ENCODE measurements around the gene TMEM94.
"Not testable (repeated sequence)": the region's sequence is repeated elsewhere in the genome, so short reads cannot be mapped to it uniquely, and the experiment has no call there.

TMEM94 gene

DNA sequence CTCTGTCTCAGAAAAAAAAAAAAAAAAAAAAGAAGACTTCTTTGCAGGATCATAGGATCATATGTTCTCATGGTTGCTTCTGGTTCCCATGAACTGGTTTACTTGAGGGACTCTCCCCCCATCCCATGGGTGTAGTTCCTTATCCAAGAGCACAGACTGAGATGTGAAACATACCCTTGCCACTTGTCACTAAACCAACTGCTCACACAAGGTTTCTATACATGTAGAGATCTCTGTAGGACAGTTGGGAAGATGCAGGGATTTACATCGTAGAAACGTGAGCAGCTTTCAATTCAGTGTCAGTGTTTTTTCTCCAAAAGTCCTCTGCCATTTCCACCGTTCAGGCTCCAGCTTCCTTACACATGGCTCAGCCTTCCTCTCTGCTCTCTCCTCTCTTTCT lies 11.1 kb upstream of the TMEM94 start:
- DNase-seq (ENCODE audit: low spot score) (no peak), FAIRE-seq (no peak)

DNA sequence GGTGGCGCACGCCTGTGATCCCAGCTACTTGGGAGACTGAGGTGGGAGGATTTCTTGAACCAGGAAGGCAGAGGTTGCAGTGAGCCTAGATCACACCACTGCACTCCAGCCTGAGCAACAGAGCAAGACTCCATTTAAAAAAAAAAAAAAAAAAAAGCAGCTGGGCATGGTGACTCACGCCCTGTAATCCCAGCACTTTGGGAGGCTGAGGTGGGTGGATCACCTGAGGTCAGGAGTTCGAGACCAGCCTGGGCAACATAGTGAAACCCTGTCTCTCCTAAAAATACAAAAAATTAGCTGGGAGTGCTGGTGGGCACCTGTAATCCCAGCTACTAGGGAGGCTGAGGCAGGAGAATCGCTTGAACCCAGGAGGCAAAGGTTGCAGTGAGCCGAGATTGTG lies 10.5 kb upstream of the TMEM94 start:
- FAIRE-seq; DNase-seq (ENCODE audit: low spot score): not testable (repeated sequence)

DNA sequence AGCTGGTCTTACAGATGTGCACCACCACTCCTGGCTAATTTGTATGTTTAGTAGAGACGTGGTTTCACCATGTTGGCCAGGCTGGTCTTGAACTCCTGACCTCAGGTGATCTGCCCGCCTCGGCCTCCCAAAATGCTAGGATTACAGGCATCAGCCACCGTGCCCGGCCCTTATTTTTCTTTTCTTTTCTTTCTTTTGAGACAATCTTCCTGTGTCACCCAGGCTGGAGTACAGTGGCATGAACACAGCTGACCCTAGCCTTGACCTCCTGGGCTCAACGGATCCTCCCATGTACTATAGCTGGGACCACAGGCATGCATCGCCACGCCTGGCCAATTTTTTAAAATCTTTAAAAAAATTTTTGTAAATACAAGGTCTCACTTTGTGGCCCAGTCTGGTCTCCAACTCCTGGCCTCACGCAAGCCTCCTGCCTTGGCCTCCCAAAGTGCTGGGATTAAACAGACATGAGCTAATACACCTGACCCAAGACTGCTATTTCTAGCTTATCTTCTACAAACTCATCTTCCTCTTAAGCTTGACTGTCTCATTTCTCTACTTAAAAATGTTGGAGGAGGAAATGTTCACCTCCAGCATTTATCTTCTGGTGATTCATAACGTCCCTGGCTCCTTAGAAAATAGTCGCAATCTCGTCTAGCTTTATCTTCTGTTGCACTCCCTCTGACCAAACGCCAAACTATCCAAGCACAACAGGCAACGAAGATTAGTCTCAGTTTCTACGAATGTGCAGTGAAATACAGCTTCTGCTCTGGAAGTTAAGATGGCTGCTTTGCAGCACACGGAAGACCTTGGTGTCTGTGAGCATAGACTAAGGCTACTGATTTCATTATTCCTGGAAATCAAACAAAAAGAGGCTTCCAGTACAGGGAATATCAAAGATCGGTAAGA lies 8.2 kb upstream of the TMEM94 start:
- FAIRE-seq (no peak), DNase-seq (ENCODE audit: low spot score) (peak; percentile 44)

DNA sequence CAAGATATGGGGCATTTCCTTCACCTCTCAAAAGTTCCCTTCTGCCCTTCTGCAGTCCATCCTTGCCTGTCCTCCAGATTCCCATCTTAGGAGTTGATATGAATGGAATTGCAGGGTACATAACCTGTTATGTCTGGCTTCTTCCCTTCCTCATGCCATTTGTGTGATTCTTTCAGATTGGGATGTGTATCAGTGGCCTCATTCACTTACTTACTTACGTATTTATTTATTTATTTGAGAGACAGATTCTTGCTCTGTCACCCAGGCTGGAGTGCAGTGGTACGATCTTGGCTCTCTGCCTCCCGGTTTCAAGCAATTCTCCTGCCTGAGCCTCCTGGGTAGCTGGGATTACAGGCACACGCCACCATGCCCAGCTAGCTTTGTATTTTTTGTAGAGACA lies 6.2 kb upstream of the TMEM94 start:
- FAIRE-seq (no peak), DNase-seq (ENCODE audit: low spot score) (no peak)

DNA sequence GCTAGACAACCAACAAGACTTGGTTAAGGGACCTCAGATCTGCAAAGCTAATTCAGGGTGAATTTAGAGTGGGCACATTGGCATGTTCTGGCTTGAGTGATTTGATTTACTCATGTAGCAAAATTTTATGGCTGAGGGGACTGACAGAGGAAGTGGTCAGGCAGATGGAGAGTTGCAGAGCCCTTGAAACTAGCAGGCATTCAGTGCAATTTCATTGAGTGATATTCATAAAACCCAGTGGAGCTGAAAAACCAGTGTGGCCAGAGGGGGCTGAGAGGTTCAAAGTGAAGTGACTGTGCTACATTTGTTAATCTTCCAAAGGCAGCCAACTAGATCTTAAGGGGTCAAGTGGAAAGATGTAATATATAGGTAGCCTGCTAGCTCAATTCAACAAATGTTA lies 2.2 kb upstream of the TMEM94 start:
- DNase-seq (ENCODE audit: low spot score), result peak; percentile 91
- FAIRE-seq, result peak; percentile 91

DNA sequence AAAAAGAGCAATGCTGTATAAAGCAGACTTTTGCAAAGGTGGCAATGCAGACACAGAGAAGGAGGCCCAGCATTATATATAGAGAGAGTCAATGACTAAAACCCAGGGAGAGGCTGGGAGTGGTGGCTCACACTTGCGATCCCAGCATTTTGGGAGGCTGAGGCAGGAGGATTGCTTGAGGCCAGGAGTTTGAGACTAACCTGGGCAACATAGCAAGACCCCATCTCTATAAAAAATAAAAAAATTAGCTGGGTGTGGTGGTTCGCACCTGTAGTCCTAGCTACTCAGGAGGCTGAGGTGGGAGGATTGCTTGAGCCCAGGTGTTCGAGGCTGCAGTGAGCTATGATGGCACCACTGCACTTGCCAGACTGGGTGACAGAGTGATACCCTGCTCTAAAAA lies 1.8 kb upstream of the TMEM94 start:
- FAIRE-seq; DNase-seq (ENCODE audit: low spot score): not testable (repeated sequence)

DNA sequence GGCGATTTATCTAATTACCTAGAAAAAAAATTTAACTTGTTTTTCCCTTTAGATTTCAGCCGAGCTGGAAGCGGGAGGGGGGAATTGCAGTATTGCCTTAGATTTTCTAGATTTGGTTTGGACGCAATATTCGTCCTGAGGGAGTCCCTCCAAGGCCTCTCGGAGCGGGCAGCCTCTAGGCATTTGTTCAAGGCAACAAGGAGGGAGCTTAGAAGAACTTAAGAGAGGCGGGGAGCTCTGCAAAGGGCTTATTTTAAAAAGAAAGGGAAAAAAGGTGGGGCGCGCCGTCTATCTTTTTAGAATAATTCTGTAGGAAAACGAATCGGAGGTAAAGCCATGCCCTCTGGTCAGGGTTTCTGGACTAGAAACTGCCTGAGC lies 407 bp upstream of the TMEM94 start:
- FAIRE-seq (no peak), DNase-seq (ENCODE audit: low spot score) (no peak)

DNA sequence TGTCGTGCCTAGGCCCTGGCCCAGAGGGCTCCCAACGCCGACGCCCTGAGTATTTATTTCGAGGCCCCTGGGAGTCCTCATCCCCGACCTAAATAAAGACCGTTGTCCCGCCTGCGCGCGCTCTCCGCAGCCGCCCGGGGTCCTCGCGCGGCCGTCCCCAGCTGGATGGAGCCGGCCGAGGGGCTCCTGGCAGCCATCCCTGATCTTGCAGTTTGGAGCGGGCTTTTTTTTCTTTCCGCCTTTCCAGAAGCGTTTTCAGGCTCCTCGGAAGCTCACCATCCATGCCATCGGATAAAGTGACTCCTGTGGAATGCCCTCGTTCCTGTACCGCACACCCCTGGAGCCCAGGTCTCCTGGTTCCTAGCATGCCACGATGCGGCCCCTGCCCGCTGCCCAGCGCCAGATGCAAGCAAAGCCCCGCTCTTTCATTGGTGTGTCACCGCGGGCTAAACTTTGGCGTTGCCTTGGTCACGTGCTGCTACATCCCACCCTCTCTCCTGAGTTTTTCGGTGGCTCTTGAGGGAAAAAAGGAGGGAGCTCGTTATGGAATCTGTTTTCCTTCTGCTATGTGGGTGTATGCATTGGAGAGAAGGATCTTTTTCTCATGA lies 716 bp downstream of the TMEM94 start:
- FAIRE-seq (no peak), DNase-seq (ENCODE audit: low spot score) (no peak)

DNA sequence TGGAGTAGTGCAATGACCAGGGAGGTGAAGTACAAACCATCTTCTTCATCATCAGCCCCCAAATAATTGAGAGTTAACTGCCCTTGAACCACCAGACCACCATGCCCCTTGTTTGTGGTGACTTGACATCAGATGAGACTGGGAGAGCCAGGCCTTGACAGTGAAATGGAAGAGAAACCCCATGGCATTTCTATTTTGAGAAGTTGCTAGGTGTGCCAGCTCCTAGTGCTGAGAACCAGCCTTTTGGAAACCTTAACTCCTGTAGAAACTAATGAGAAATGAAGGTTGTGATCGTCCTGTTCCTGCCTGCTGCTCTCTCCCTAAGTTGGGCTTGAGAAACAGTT lies 2.8 kb downstream of the TMEM94 start:
- no peak for FAIRE-seq
- DNase-seq (ENCODE audit: low spot score), result no peak

DNA sequence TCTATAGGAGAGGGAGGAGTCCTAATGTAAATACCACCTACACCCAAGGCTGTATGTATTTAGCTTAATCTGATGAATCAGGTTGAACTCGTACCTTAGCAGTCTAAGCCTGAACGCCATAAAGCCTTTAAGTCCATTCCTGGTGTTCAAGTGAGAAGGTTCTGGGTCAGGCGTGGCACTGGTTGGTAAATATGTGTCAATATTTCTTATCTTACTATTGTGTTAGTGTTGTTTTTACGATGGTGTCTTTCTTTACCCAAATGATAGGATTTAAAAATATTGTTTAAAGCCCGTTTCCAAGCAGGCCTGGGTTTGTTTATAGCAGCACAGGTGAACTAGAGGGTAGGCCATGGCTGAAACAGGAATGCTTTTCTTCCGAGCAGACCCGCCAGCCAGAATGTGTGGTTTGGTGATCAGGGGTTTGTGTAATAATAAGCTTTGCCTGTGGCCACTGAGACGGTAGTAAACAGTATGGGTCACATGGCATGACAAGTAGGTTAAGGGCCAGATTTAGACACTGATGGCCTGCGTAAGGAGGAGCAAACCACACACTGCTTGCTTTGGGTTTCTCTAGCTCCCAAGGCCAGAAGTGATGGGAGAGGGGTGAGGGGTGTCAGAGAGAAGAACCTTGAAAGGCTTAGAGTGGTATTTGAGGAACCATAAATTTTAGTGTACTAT lies 3.3 kb downstream of the TMEM94 start:
- FAIRE-seq, result no peak
- DNase-seq (ENCODE audit: low spot score), result no peak

DNA sequence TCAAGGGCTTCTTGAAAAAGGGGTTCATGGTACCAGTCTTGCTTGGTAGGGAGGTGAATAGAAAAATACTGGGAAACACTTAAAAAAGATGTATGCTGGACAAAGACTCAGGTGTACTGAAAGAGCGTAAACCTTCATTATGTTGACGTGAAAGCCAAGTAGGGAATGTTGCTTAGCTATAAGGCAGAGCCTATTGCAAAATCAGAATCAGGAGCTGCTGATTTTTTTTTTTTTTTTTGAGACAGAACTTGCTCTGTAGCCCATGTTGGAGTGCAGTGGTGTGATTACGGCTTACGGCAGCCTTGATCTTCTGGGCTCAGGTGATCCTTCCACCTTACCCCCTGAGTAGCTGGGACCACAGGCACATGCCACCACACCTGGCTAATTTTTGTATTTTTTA lies 3.9 kb downstream of the TMEM94 start:
- FAIRE-seq, result no peak
- no peak for DNase-seq (ENCODE audit: low spot score)

DNA sequence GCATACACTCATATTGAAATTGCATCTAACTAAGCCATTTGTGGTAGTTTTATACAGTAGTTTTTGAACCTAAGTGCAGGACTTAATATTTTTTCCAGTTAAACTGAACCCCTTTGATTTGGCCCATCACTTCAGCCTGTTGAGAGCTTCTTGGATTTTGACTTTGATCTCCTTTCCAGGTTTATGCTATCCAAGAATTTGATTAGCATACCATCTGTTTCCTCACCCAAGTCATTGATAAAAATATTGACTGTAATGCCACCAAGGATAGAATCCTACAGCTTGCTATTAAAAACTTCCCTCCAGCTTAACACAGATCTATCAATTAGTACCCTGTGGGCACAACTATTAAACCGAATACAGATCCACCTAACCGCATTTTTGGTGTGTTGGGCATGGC lies 7.2 kb downstream of the TMEM94 start:
- DNase-seq (ENCODE audit: low spot score) (no peak), FAIRE-seq (no peak)

DNA sequence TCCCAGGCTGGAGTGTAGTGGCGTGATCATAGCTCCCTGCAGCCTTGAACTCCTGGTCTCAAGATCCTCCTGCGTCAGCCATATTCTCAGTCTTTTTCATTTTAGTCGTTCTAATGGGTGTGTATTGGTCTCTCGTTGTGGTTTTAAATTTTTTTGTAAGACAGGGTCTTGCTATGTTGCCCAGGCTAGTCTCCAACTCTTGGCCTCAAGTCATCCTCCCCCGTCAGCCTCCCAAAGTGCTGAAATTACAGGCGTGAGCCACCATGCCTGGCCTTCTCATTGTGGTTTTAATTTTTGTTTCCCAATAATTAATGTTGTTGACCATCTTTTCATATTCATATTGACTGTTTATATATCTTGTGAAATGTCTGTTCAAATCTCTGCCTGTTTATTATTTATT lies 8.6 kb downstream of the TMEM94 start:
- DNase-seq (ENCODE audit: low spot score) (no peak), FAIRE-seq (no peak)

DNA sequence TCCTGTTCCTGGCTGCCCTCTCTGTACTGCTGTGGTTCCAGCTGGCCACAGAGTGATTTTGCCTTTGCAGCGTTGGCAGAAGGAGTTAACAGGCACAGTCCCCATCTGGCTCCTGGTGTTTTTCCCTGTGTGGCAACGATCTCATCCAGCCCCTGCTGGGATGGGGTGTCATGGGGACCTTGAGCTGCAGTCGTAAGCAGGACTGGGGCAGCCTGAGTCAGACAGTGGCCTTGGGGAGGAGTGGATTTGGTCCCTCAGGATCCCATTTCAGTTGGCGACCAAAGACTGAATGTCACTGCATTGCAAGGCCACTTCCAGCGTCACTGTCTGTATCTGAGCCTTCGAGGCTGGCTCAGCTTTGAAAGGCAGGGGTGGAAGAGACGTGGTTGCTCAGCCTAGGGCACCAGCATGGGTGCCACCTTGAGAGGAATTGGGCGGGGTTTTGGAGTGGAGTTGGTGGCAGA lies 11.9 kb downstream of the TMEM94 start:
- no peak for DNase-seq (ENCODE audit: low spot score)
- no peak for FAIRE-seq

DNA sequence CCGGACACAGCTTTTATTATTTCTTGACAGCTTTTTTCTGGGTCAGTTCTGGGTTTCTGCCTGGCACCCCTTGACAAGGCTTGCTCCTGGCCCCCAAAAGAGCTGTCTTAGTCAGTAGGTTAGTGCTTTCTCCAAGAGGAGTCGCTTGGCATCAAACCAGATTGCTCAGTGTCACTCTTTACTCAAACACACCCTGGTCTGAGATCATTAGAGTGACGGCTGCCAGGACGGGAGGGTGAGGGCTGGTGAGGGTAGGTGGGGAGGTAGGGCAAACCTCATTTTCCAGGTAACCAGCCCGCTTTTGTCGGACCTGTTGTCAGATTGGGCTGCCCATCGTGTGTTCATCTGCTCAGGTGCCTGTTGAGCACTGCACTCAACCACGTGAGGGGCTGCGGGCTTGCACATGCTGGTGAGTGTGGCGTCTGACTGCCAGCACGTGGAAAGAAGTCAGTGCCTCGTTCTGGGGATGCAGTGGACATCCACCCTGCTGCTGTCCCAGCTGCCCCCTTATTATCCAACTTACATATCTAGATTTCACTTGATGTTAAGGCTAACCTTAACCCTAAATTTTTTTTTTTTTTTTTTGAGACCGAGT lies 12.4 kb downstream of the TMEM94 start:
- no peak for DNase-seq (ENCODE audit: low spot score)

DNA sequence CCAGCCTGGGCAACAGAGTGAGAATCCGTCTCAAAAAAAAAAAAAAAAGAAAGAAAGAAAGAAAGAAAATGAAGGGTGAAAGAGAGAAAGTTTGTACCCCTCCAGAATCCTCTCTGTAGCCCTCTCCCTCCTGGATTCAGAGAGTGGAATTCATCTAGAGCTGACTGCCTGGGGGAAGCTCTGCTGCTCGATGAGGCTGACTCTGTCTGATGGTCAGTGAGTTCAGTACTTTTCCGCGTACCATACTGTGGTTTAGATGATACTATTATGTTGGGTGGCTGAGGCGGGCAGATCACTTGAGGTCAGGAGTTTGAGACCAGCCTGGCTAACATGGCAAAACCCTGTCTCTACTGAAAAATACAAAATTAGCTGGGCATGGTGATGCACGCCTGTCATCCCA lies 14.8 kb downstream of the TMEM94 start:
- FAIRE-seq (no peak), DNase-seq (ENCODE audit: low spot score) (no peak)

More for the DNA sequence above, 12.4 kb downstream of the TMEM94 start:
- no peak for FAIRE-seq

DNA sequence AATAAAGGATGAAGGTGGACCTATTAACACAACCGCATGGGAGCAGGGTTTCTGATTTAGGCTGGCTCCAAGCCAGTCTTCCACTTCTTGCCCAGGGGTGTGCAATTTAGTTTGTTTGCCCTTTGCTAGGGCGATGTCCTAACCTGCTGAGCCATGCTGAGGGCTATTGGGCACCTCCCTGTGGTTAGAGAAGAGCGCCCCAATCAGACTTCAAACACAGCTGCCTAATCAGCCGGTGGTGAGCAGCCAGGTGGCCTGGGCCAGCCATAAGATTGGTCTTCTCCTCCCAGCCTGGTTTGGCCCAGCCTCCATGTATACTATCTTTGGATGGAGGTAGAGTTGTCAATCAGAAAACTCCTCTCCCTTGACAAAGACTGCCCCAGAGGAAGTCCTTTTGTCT lies 15.7 kb downstream of the TMEM94 start:
- FAIRE-seq (no peak), DNase-seq (ENCODE audit: low spot score) (no peak)

DNA sequence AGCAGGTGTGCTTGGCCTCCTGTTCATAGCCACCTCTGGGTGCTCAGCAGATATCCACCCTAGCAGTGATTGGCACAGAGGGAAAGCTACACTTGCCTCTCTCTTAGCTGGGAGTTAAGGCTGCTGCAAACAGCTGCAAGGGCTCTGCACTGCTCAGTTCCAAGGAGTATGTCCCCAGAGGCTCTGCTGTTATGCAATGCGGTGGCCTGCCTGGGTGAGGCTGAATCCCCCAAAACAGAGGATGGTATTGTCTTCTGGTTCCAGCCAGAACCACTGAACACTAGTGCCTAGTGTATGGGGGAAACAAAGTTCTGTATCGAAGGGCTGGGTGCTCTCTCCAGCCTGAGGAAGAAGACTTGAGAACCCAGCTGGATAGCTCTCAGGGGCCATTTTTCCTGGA lies 16.8 kb downstream of the TMEM94 start:
- DNase-seq (ENCODE audit: low spot score) (no peak), FAIRE-seq (no peak)

DNA sequence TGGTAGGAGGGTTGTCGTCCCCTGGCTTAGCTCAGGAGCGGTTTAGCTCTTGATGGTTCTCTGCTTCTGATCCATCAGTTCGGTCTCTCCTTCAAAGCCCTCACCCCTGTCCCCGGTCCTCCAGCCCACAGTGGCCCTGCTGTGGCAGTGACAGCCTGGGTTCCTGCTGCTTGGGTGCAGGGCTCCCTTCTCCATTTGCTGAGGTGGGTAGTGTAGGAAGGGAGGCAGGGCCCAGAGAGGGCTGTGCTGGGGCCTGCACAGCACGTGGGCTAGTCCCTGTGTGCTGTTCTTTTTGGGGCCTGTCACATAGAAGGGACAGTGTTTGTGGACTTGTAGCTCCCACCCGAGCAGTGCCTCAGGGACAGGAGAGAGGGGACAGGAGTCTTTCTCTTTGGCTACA lies 18.3 kb downstream of the TMEM94 start:
- DNase-seq (ENCODE audit: low spot score) (no peak), FAIRE-seq (no peak)

DNA sequence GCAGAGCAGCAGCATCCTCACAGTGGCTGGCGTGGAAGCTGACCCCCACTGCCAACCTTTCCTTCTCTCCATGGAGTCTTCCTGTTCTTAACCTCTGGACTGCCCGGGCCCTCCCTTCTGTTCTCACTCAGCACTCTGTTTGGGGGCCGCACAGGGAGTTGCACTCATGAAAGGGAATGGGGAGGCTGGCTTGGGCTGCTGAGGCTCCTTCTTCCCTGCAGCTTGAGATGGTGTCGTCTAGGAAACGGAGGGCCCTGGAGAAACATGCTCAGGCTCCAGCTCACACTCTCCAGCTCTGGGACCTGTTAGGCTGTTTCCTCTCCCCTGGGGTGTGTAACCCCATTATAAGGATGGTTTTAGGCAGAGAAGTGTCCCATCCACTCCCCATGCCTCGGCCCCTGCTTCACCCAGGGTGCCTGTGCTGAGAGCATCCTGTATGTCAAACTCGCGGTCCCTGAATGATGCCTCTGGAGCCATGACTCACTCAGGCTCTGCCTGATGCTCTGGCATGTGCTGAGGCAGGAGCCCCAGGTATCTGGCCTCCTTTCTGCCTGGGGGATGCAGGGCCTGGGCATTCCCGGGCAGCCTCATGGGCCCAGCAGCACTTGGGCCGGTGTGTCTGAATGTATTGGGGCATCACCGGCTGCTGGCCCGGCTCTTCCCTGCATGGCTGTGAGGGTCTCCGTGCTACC lies 18.9 kb downstream of the TMEM94 start:
- no peak for DNase-seq (ENCODE audit: low spot score)
- no peak for FAIRE-seq

DNA sequence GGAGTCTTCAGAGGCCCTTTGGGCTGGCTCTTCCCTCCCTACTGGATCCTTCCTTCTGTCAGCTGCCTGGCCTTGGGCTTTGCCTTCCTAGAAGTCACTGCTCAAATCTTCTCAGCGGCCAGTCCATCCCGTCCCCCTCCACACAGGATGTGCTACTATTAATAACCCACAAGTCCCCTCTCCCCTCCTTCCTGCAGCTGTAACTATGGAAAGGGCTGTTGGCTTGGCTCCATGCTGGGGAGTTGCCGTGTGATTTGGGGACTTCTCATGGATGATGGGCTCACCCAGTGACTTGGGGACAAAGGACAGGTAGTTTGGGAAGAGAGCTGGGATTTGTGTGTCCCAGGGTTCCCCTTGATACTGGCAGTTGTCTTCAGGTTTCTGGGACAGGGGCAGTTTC lies 19.4 kb downstream of the TMEM94 start:
- FAIRE-seq (no peak), DNase-seq (ENCODE audit: low spot score) (no peak)

DNA sequence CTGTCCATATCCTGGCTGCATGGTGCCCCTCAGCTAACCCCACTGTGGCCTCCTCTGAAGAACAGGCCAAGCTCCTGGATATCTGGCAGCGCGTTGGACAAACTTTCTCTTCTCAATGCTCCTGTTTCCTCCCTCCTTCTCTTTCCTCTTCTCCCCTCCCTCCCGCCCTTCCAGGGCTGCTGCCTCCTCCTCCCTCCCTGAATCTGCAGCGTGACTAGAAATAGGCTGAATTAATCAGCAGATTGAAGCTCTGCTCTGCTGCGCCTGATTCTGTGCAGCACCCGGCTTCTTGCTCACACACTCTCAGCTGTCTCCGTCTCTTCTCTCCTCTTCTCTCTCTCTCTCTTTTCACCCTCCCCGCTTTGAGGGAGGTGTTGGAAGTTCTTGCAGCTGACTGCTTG lies 19.8 kb downstream of the TMEM94 start:
- FAIRE-seq (no peak), DNase-seq (ENCODE audit: low spot score) (no peak)
